A673 (cell line): ENCODE data around the gene DNHD1. TPM values are rescaled to one million over a fixed set of nuclear protein-coding genes. Genes with fewer than 3 reads are reported as not detected.

Experiments
- BruUV-seq: library from RNA; stranded (reverse); fragments of 400-500 nt; replicated peaks from 2 replicates; lab custom pipeline; 2021; lab: Mats Ljungman, UMichigan
- CTCF ChIA-PET: fragments of 300-600 bp; sonication (Branson Sonifier 250); formaldehyde crosslinking; loops from one replicate; lab custom pipeline; 2022; ENCODE audit warnings: antibody characterized with exemption; lab: Charles Lee
- POLR2A ChIA-PET: fragments of 300-600 bp; sonication (Branson Sonifier 250); formaldehyde crosslinking; loops from one replicate; lab custom pipeline; 2022; ENCODE audit warnings: antibody characterized with exemption; ENCODE audit not compliant: low non-redundant PET; lab: Charles Lee
- DNase-seq: peaks from one replicate; pipeline ENCODE4 v3.0.0-alpha.2; 2015; ENCODE audit warnings: low spot score
- H3K27ac ChIP-seq: fragments of 200-600 bp; sonication (generic); 2 replicates; pipeline ENCODE4 v1.5.1; 2016; ENCODE audit warnings: mixed run types, low read depth, mild to moderate bottlenecking, mixed read lengths, antibody characterized with exemption, low read length; ENCODE audit not compliant: poor library complexity, severe bottlenecking
- H3K27me3 ChIP-seq: fragments of 200-600 bp; sonication (generic); replicated peaks from 2 replicates; pipeline ENCODE4 v1.6.1; 2017; ENCODE audit warnings: mixed run types, low read depth, mild to moderate bottlenecking, mixed read lengths, antibody characterized with exemption, low read length; ENCODE audit not compliant: insufficient read depth, poor library complexity
- H3K36me3 ChIP-seq: fragments of 200-600 bp; sonication (generic); 2 replicates; pipeline ENCODE4 v1.6.1; 2016; ENCODE audit warnings: mixed run types, mild to moderate bottlenecking, mixed read lengths, antibody characterized with exemption, low read length; ENCODE audit not compliant: insufficient read depth, poor library complexity, severe bottlenecking
- H3K4me1 ChIP-seq: fragments of 200-600 bp; sonication (generic); 2 replicates; pipeline ENCODE4 v1.6.1; 2017; ENCODE audit warnings: mixed run types, mild to moderate bottlenecking, mixed read lengths, antibody characterized with exemption, low read length; ENCODE audit not compliant: insufficient read depth, poor library complexity, severe bottlenecking
- H3K4me3 ChIP-seq: fragments of 200-600 bp; sonication (generic); 2 replicates; pipeline ENCODE4 v1.5.1; 2016; ENCODE audit warnings: low read depth, mixed run types, mild to moderate bottlenecking, mixed read lengths, low read length; ENCODE audit not compliant: poor library complexity, severe bottlenecking
- H3K9me3 ChIP-seq: fragments of 200-600 bp; sonication (generic); 2 replicates; pipeline ENCODE4 v1.6.1; 2016; ENCODE audit warnings: mixed run types, low read depth, mild to moderate bottlenecking, mixed read lengths, antibody characterized with exemption, low read length; ENCODE audit not compliant: poor library complexity, severe bottlenecking
- EZH2 ChIP-seq: fragments of 200-600 bp; sonication (generic); IDR thresholded peaks from 2 replicates; pipeline ENCODE4 v1.6.1; 2017; ENCODE audit warnings: borderline replicate concordance, low read depth, mild to moderate bottlenecking, mixed read lengths, antibody characterized with exemption, low read length; ENCODE audit not compliant: poor library complexity, severe bottlenecking
- intact Hi-C: fragments of 100-400 bp; cut with micrococcal nuclease; formaldehyde crosslinking; loops from one replicate; pipeline ENCODE4 v1.10.0; 2022; ENCODE audit not compliant: unreplicated experiment
- total RNA-seq: library from RNA; stranded (reverse); gene quantifications from 2 replicates; pipeline ENCODE4 v1.2.3, GENCODE V29; 2021
- TF ChIP-seq, protein P1 (sequence below): fragments of 300-800, 200-600 bp; sonication (generic); conservative IDR thresholded peaks from 2 replicates; pipeline ENCODE4 v1.5.1; 2017; ENCODE audit warnings: low read depth, mild to moderate bottlenecking, antibody characterized with exemption, low read length, moderate library complexity, mixed read lengths

DNHD1 gene
- total RNA-seq, 1 experiment from 2014 or later, result 20.1 TPM

DNA sequence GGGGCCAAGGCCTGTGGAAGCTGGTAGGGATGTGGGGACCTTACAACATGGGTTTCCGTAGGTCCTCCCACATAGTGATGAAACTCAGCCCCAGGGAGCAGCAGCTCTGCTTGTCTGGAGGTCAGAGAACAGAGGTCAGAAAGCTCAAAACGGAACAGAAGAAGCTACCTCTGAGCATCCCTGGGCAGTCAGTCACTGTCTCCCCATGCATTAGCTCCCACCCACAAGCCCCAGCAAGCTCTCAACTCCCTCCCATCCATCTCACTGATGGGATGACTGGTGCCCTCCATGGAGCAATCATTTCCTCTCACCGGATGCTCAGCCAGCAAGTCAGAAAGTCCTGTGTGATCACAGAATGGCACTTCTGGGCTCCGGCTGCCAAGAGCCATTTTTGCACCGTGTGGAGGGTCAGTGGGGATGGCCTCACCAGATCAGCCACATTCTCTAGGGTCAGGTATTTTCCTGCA, 120.3 kb downstream of the DNHD1 start:
- Histone ChIP-seq H3K27ac (peak overlapping the region; percentile 17), H3K36me3 (no peaks in the 10 kb centered on the region), H3K27me3 (no peaks in the 10 kb centered on the region), H3K4me3 (peak overlapping the region; percentile 65), H3K4me1 (peaks cover 10% of the 10 kb centered on the region), H3K9me3 (no peaks in the 10 kb centered on the region)
- POLR2A ChIA-PET, result interaction anchor here (0.5 to 0.9 kb wide), 2 partner anchors 272 to 914 kb away, joined by 3 read pairs; no protein-coding TSS in a partner anchor
- peak; percentile 67 for DNase-seq
- BruUV-seq, result no TSS peak
- CTCF ChIA-PET, result interaction anchor here (0.6 kb wide), 1 partner anchor 66 kb away, joined by 3 read pairs; the partner anchor contains the start of gene MRPL17
- TF ChIP-seq EZH2, result no peak
- TF ChIP-seq, protein P1, sequence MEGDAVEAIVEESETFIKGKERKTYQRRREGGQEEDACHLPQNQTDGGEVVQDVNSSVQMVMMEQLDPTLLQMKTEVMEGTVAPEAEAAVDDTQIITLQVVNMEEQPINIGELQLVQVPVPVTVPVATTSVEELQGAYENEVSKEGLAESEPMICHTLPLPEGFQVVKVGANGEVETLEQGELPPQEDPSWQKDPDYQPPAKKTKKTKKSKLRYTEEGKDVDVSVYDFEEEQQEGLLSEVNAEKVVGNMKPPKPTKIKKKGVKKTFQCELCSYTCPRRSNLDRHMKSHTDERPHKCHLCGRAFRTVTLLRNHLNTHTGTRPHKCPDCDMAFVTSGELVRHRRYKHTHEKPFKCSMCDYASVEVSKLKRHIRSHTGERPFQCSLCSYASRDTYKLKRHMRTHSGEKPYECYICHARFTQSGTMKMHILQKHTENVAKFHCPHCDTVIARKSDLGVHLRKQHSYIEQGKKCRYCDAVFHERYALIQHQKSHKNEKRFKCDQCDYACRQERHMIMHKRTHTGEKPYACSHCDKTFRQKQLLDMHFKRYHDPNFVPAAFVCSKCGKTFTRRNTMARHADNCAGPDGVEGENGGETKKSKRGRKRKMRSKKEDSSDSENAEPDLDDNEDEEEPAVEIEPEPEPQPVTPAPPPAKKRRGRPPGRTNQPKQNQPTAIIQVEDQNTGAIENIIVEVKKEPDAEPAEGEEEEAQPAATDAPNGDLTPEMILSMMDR, result no peak
- intact Hi-C loops, result loop anchor here (5.0 to 10.0 kb wide), 2 partner anchors 150 to 233 kb away; no protein-coding TSS in a partner anchor

DNA sequence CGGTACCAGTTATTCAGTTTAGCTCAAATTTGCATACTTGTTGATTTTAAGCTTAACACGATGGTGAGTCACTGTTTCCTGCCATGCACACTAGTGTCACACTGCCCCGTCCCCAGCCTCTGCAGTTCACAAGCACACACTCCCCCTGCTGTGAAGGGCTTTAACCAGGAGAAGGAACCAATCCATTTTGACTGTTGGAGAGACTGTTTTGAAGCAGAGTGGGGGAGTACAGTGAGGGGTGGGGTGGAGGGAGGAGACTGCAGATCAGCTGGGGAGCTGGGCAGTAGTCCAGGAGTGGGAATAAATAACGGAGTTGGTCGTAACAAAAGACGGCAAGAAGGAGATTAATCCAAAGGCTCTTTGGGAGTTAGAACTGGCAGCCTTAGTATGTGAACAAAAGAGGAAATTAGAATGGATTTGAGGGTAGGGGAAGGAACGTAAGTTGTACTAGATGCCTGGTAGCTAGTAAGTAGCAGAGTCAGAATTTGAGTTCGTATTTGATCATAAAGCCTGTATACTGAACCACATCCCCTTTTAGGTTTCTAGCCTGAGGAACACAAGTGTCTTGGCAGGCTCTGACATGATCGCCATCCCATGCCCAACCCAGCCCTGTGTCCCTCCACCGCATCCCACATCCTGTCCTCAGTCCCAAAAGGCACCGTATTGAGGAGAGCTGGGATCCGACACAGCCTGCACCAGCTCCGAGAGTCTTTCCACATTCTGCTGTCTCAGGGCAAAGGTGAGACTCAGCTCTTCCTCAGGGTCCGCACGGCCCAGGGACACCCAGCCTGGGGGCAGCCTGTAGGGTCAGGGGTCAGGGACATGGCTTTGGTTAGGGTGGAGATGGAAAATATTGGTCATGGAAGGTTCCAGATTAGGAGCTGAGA, 121.3 kb downstream of the DNHD1 start:
- Histone ChIP-seq H3K9me3 (no peaks in the 10 kb centered on the region), H3K27me3 (no peaks in the 10 kb centered on the region), H3K27ac (peak overlapping the region; percentile 51), H3K4me3 (peak overlapping the region; percentile 65), H3K4me1 (peaks cover 10% of the 10 kb centered on the region), H3K36me3 (no peaks in the 10 kb centered on the region)
- ChIA-PET POLR2A (no interaction called here), CTCF (no interaction called here)
- no peak for TF ChIP-seq EZH2
- TF ChIP-seq, protein P1, result no peak
- no TSS peak for BruUV-seq
- intact Hi-C loops, result loop anchor here (2.0 to 10.0 kb wide), 3 partner anchors 64 to 234 kb away; partner anchors contain the start of gene MRPL17
- peak; percentile 93 for DNase-seq

DNA sequence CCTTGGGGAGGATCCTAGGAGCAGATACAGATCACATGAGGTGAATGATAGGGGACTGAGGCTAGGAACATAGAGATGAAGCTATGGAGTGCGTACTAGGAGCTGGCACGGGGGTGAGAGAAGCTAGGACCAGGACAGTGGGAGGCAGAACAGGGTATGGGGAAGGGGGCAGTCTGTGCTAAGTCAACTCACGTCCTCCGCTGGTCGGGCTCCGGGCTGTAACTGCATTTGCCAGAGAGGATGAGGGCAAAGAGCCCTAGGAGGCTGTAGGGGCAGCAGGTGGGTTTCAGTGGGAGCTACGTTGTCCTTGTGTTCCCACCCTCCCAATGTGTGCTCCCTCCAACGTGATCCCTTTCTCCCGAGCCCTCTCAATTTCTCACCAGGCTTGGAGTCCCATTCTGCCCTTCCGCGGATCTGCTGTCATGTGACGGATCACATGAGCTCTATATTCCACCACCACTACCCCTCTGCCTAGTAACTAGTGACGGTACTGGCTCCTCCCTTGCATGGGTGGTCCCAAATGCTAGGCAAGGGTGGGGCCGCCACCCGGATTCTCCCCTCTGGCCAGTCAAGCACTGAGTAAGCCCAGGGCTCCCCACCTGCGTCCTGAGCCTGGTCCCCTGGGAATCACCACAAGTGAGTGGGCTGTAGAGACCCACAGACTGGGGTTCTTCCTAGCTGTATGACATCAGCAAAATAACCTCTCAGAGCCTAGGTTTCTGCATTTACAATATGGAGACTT, 122.1 kb downstream of the DNHD1 start, which contains the start of gene TPP1:
Gene TPP1 (minus strand): TSS at position 419 of the 742 bp plus-strand sequence. CDS start 22 bp downstream, at position 397.
- peaks cover 10% of the 10 kb centered on the region for H3K4me1 ChIP-seq
- ChIA-PET CTCF (no interaction called here), POLR2A (no interaction called here)
- H3K27me3 ChIP-seq, result no peaks in the 10 kb centered on the region
- no TSS peak for BruUV-seq
- intact Hi-C loops, result loop anchor here (2.0 to 10.0 kb wide), 3 partner anchors 64 to 234 kb away; partner anchors contain the start of gene MRPL17
- H3K36me3 ChIP-seq, result no peaks in the 10 kb centered on the region
- no peaks in the 10 kb centered on the region for H3K9me3 ChIP-seq
- TF ChIP-seq EZH2, result no peak
- TF ChIP-seq, protein P1, result no peak
- H3K4me3 ChIP-seq, result peak within 1 kb of the TSS; percentile 65
- peak; percentile 94 for DNase-seq
- peak within 1 kb of the TSS; percentile 51 for H3K27ac ChIP-seq
